ENCODE data around the gene ZNF830.
"Not testable (repeated sequence)": the region's sequence is repeated elsewhere in the genome, so short reads cannot be mapped to it uniquely, and the experiment has no call there.

The ZNF830 gene, protein sequence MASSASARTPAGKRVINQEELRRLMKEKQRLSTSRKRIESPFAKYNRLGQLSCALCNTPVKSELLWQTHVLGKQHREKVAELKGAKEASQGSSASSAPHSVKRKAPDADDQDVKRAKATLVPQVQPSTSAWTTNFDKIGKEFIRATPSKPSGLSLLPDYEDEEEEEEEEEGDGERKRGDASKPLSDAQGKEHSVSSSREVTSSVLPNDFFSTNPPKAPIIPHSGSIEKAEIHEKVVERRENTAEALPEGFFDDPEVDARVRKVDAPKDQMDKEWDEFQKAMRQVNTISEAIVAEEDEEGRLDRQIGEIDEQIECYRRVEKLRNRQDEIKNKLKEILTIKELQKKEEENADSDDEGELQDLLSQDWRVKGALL

DNA sequence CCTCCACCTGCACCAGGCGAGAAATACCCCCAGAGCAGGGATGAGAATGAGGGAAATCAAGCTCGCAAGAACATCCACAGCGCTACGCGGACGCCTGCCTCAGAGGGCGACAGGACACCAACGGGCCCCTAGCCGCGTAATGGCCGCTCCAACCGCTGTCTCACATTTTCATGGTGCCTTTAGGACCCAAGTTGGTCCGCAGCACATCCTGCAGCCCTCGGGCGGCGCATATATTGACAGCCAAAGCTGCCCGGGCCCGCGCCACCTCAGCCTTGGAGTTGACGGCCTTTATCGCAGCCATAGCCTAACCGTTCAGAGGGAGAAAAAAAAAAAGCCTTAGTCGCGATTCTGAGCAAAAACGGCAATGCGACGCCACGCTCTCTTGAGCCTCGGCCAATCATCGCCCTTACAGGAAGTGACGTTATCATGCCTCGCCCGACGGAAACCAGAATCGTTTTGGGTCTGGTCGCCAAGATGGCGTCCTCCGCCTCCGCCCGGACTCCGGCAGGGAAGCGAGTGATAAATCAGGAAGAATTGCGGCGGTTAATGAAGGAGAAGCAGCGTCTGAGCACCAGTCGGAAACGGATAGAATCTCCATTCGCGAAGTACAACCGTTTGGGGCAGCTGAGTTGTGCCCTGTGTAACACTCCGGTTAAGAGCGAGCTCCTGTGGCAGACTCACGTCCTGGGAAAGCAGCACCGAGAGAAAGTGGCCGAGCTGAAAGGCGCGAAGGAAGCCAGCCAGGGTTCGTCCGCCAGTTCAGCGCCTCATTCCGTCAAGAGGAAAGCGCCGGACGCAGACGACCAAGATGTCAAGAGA, at the start of gene ZNF830, which contains the start of gene CCT6B:
ZNF830 (plus strand) TSS at position 448 of the 819 bp plus-strand sequence; CDS start at position 475, 27 bp downstream.
CCT6B (minus strand) TSS at position 368 of the 819 bp plus-strand sequence; CDS start at position 301, 67 bp downstream.
- peak; percentile 81 for DNase-seq

- DNase-seq: no peak
These were observed 48.3 kb upstream of the ZNF830 start for GRCh38 chr17:34913001-34913400.

GRCh38 chr17:34916120-34916519, 45.2 kb upstream of the ZNF830 start:
- DNase-seq: no peak

GRCh38 chr17:34917381-34917780, 44.0 kb upstream of the ZNF830 start:
- no peak for DNase-seq

DNA sequence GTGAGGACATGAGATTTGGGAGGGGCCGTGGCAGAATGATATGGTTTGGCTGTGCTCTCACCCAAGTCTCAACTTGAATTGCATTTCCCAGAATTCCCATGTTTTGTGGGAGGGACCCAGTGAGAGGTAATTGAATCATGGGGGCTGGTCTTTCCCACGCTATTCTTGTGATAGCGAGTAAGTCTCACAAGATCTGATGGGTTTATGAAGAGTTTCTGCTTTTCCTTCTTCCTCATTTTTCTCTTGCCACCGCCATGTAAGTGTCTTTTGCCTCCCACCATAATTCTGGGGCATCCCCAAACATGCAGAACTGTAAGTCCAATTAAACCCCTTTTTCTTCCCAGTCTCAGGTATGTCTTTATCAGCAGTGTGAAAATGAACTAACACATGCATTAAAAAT, 40.7 kb upstream of the ZNF830 start:
- no peak for DNase-seq

DNA sequence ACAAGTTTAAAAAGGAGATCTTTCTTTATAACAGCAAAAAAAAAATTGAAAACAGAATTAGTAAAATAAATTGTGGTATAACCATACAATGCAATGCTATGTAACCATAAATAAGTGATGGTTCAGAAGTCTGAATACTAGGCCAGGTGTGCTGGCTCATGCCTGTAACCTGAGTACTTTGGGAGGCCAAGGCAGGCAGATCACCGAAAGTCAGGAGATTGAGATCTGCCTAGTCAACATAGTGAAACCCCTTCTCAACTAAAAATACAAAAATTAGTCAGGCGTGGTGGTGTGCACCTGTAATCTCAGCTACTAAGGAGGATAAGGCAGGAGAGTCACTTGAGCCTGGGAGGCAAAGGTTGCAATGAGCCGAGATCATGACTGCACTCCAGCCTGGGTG, 34.7 kb upstream of the ZNF830 start:
- no peak for DNase-seq

DNA sequence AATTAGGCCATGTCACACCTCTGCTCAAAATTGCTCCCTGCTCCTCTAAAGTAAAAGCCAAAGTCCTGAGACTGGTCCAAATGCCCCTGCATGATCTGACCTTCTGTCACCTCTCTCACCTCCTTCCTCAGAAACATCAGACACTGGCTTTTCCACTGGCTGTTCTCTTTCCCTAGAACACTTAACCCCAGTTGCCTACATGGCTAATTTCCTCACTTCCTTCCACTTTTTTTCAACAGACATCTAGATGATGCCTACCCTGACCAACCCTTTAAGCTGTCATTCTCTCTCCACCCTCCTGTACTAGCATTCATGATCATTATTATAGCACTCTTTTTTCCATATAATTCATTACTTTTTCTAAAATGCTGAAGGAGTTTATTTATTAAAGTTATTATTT, 31.1 kb upstream of the ZNF830 start:
- DNase-seq: no peak

- not testable (repeated sequence) for DNase-seq
These were observed 10.6 kb upstream of the ZNF830 start for GRCh38 chr17:34950780-34951179.

DNA sequence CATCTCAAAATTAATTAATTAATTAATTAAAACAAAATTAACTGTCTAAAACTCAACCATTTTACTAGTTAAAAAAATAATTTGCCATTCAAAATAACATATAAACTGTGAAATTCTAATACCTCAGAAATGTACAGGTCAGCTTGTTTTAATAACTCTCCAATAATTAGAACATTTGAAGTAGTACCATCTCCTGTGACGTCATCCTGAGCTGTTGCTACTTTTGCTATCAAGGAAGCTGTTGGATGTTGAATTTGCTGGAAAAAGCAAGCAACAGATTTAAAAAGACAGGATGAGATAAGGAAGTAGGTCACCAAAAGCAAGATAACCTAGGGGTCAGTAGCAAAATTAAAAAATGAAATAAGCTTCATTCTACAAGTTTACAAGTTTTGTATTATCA, 2.9 kb upstream of the ZNF830 start:
- no peak for DNase-seq

GRCh38 chr17:34974179-34974578, 12.8 kb downstream of the ZNF830 start:
- DNase-seq: no peak

- DNase-seq: no peak
These were observed 13.8 kb downstream of the ZNF830 start for GRCh38 chr17:34974794-34975785.

DNA sequence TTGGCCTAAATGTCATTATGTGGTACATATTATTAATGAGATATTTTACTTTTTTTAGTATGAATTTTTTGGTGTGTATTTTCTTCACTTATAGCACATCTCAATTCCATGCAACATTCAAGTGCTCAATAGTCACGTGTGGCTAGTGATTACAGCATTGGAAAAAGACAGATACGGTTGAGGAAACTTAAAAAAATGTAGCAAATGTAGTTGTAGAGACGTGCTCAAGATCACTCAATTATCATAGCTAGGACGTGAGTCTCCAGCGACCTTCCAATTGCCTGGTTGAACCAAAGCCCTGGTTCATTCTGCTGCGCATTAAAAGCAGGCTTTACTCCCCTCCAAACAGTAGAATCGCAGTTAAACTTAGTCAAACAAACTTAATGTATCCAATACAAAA, 17.8 kb downstream of the ZNF830 start:
- no peak for DNase-seq

DNA sequence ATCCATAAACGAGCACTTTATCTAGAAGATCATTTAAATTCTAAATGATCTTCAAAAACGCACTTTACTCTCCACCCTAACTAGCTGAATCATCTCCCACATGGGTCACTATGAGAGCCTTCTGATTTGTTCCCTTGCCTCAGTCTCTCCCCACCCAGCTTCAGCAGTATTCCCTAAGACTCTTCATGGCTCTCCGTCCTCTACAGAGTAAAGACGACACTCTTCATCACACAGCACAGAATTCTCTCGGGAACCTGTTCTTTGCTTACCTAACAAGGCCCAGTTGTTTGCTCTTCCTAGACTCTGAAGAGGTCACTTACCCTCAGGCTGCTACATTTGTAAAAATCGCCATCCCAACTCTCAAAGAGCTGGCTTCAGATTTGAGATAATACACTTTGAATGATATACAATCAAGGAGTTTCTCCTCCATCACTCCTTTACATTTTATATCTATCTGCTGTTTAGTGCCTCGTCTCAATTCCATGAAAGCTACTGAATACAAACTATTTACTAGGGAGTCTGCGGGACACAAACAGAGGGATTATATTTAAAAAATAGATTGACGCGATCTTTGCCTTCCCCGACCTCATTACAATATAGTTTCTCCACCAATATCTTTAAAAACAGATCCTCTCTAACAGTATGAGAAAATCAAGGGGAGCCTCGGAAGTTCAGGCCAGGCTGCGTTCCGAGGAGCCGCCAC, 18.5 kb downstream of the ZNF830 start:
- DNase-seq: no peak

- peak; percentile 82 for DNase-seq
These were observed 19.0 kb downstream of the ZNF830 start, which contains the start of gene LIG3 for GRCh38 chr17:34980353-34980680. Gene LIG3 (plus strand): TSS chr17:34980512. CDS start chr17:34983006, 2,494 bp downstream.

GRCh38 chr17:34980681-34981537, 19.6 kb downstream of the ZNF830 start:
- peak; percentile 78 for DNase-seq

GRCh38 chr17:34981538-34982241, 20.4 kb downstream of the ZNF830 start:
- DNase-seq: no peak

DNA sequence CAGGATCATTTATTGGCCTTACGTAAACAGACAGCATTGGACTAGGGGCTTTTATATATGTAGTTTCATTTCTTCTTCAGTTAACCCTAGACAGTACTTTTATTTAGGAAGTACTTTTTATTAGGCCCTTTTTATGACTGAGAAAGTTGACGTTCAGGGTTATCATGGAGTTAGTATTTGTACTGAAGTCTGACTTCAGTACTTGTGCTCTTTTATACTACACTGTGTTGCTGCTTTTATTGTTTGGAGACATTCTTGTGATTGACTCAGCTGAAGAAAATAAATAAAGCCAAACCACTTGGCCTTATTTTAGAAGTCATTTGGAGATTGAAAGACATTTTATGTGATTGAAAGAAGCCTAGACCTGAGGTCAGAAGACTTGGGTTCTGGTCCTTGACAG, 25.9 kb downstream of the ZNF830 start:
- DNase-seq: no peak

GRCh38 chr17:34988644-34989043, 27.3 kb downstream of the ZNF830 start:
- no peak for DNase-seq

- DNase-seq: no peak
These were observed 28.1 kb downstream of the ZNF830 start for GRCh38 chr17:34989473-34989872.

GRCh38 chr17:34990921-34991365, 29.6 kb downstream of the ZNF830 start:
- DNase-seq: peak; percentile 4
